H1 (cell line): ENCODE results near the gene COX19.

Experiments
- CEBPB ChIP-seq: IDR thresholded peaks from 2 replicates; pipeline ENCODE4 v1.6.1; 2012; ENCODE audit warnings: low read depth, low read length
- CHD1 ChIP-seq: IDR thresholded peaks from 2 replicates; pipeline ENCODE4 v1.6.1; 2012; ENCODE audit warnings: low read depth, low read length, improper control_type of control experiment
- CREB1 ChIP-seq: IDR thresholded peaks from 2 replicates; pipeline ENCODE4 v1.6.1; 2012; ENCODE audit warnings: inconsistent platforms
- EGR1 ChIP-seq: IDR thresholded peaks from 2 replicates; pipeline ENCODE4 v1.6.1; 2011; ENCODE audit warnings: low read depth, low read length, borderline replicate concordance
- NRF1 ChIP-seq: IDR thresholded peaks from 2 replicates; pipeline ENCODE4 v1.6.1; 2011; ENCODE audit warnings: mild to moderate bottlenecking, low read depth, low read length, improper control_type of control experiment
- POLR2A ChIP-seq, 2 experiments: IDR thresholded peaks; 1 replicate in 1 of 2; 2 replicates in 1 of 2; pipeline ENCODE4 v1.6.1; 2011; ENCODE audit warnings: low read depth in 2 of 2, low read length in 2 of 2, mild to moderate bottlenecking in 2 of 2; ENCODE audit errors: control extremely low read depth in 1 of 2
- RAD21 ChIP-seq, 2 experiments: IDR thresholded peaks in 1 of 2; conservative IDR thresholded peaks in 1 of 2; 2 replicates each; pipeline ENCODE4 v1.6.1; 2011; ENCODE audit warnings: low read depth in 2 of 2, low read length in 2 of 2, improper control_type of control experiment in 1 of 2, inconsistent platforms in 1 of 2, mild to moderate bottlenecking in 1 of 2, moderate library complexity in 1 of 2
- RNF2 ChIP-seq: fragments of 200-900, 300-1000 bp; sonication (generic); IDR thresholded peaks from 2 replicates; pipeline ENCODE4 v1.7.1; 2016; ENCODE audit warnings: borderline replicate concordance, low read depth, mild to moderate bottlenecking, antibody characterized with exemption, low read length; ENCODE audit not compliant: poor library complexity, severe bottlenecking; ENCODE audit errors: missing control alignments
- SUZ12 ChIP-seq: fragments of 200-600 bp; sonication (generic); IDR thresholded peaks from 2 replicates; pipeline ENCODE4 v1.6.1; 2012; ENCODE audit warnings: mild to moderate bottlenecking, inconsistent platforms, low read length, moderate library complexity, mixed read lengths
- TF ChIP-seq, protein P1 (sequence below), 3 experiments: IDR thresholded peaks; 1 replicate in 2 of 3; 2 replicates in 1 of 3; pipeline versions ENCODE4 v1.5.1 to v1.6.1; 2011; ENCODE audit warnings: low read length in 3 of 3, mild to moderate bottlenecking in 3 of 3, inconsistent platforms in 2 of 3, low read depth in 1 of 3, moderate library complexity in 1 of 3; ENCODE audit not compliant: insufficient read depth in 1 of 3; ENCODE audit errors: control extremely low read depth in 1 of 3
- TF ChIP-seq, protein P2 (sequence below): IDR thresholded peaks from 2 replicates; pipeline ENCODE4 v1.6.1; 2011; ENCODE audit warnings: low read length, improper control_type of control experiment
- TF ChIP-seq, protein P3 (sequence below): IDR thresholded peaks from 2 replicates; pipeline ENCODE4 v1.6.1; 2012; ENCODE audit warnings: inconsistent platforms

DNA sequence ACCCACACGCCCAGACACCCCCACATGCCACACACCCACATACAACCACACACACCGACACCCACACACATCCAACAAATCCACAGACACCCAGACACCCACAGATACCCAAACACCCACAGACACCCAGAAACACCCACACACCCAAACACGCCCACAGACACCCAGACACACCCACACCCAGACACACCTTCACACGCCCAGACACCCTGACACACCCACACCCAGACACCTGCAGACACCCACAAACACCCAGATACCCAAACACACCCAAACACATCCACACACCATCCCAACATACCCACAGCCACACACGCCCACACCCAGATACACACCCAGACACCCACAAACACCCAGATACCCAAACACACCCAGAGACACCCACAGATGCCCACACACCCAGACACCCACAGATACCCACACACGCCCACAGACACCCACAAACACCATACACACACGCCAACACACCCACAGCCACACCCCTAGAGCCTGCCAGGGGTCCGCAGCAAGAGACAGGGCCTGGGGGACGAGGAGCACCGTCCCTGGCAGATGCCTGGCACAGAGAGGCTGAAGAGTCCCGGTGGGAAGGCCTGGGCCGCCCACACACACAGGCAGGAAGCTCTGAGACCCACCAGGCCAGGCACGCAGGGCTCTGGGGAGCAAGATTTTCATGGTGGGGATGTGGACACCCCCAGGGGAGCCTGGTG lies 36.1 kb upstream of the COX19 start:
- TF ChIP-seq SUZ12, result no peak
- TF ChIP-seq, protein P1, sequence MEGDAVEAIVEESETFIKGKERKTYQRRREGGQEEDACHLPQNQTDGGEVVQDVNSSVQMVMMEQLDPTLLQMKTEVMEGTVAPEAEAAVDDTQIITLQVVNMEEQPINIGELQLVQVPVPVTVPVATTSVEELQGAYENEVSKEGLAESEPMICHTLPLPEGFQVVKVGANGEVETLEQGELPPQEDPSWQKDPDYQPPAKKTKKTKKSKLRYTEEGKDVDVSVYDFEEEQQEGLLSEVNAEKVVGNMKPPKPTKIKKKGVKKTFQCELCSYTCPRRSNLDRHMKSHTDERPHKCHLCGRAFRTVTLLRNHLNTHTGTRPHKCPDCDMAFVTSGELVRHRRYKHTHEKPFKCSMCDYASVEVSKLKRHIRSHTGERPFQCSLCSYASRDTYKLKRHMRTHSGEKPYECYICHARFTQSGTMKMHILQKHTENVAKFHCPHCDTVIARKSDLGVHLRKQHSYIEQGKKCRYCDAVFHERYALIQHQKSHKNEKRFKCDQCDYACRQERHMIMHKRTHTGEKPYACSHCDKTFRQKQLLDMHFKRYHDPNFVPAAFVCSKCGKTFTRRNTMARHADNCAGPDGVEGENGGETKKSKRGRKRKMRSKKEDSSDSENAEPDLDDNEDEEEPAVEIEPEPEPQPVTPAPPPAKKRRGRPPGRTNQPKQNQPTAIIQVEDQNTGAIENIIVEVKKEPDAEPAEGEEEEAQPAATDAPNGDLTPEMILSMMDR (IDR thresholded peaks at IDR 0.05; ENCODE audit: control extremely low read depth in 1 of 3, insufficient read depth in 1 of 3, low read depth in 1 of 3, low read length in 3 of 3), result no peak
- no peak for TF ChIP-seq POLR2A (IDR thresholded peaks at IDR 0.05; ENCODE audit: control extremely low read depth in 1 of 2, low read depth in 2 of 2, low read length in 2 of 2)
- no peak for TF ChIP-seq NRF1
- TF ChIP-seq, protein P2, sequence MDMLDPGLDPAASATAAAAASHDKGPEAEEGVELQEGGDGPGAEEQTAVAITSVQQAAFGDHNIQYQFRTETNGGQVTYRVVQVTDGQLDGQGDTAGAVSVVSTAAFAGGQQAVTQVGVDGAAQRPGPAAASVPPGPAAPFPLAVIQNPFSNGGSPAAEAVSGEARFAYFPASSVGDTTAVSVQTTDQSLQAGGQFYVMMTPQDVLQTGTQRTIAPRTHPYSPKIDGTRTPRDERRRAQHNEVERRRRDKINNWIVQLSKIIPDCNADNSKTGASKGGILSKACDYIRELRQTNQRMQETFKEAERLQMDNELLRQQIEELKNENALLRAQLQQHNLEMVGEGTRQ, result no peak
- no peak for TF ChIP-seq CREB1
- TF ChIP-seq RAD21 (IDR thresholded peaks at IDR 0.05 in 1 of 2, conservative IDR thresholded peaks at IDR 0.05 in 1 of 2; ENCODE audit: low read depth in 2 of 2, low read length in 2 of 2), result no peak
- no peak for TF ChIP-seq CEBPB
- no peak for TF ChIP-seq EGR1
- TF ChIP-seq, protein P3, sequence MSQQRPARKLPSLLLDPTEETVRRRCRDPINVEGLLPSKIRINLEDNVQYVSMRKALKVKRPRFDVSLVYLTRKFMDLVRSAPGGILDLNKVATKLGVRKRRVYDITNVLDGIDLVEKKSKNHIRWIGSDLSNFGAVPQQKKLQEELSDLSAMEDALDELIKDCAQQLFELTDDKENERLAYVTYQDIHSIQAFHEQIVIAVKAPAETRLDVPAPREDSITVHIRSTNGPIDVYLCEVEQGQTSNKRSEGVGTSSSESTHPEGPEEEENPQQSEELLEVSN, result no peak
- TF ChIP-seq CHD1, result no peak
- no peak for TF ChIP-seq RNF2
